MM.1S (cell line): ENCODE measurements around the gene APBB1IP.

Experiments
- CTCF ChIP-seq: fragments of 300-600 bp; sonication (generic); IDR thresholded peaks from 2 replicates; pipeline ENCODE4 v1.5.1; 2016; ENCODE audit warnings: antibody characterized with exemption, low read length, mixed read lengths
- EZH2 ChIP-seq: fragments of 300-600 bp; sonication (generic); optimal IDR thresholded peaks from 2 replicates; pipeline ENCODE3; 2017; ENCODE audit warnings: low read depth, mild to moderate bottlenecking, antibody characterized with exemption, low read length, mixed read lengths

- TF ChIP-seq CTCF (no peak), EZH2 (no peak)
These were observed 64.8 kb downstream of the APBB1IP start for GRCh38 chr10:26502986-26503385.
